SU-DHL-6 (cell line): ENCODE data around the gene PLIN4.

ENCODE experiments used
- EZH2phosphoT487 ChIP-seq: fragments of 200-600 bp; sonication (generic), shearing (Covaris generic); conservative IDR thresholded peaks from 2 replicates; pipeline ENCODE4 v1.6.1; 2018; ENCODE audit warnings: mild to moderate bottlenecking, antibody characterized with exemption, low read length, moderate library complexity, mixed read lengths
- TF ChIP-seq, protein P1 (sequence below): fragments of 200-600 bp; sonication (generic); IDR thresholded peaks from one replicate; pipeline ENCODE4 v1.5.1; 2017; ENCODE audit warnings: antibody characterized with exemption, mild to moderate bottlenecking, low read length, moderate library complexity; ENCODE audit not compliant: insufficient read depth, poor library complexity, severe bottlenecking

DNA sequence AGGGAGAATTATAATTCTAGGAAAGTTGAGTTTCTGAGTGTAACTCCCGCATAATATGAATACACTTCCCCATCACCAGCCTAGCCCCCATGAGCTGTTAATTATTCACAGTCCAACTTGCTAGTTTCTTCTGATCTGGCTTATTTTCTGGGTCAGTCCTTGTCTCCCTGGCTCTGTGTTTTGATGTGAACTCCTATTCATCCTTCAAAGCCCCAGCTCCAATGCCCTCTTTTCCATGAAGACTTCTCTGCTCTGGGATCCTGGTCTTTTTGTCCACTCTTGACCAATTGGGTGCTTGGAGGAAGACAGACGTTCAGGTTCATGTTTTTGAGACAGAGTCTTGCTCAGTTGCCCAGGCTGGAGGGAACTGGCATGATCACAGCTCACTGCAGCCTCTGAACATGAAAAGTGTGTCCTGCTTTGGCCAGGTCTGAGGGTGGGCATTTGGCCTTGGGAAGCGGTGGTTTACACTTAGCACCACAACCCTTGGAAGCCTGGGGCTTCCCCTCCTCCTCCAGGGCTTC lies 20.9 kb upstream of the PLIN4 start:
- TF ChIP-seq, protein P1, sequence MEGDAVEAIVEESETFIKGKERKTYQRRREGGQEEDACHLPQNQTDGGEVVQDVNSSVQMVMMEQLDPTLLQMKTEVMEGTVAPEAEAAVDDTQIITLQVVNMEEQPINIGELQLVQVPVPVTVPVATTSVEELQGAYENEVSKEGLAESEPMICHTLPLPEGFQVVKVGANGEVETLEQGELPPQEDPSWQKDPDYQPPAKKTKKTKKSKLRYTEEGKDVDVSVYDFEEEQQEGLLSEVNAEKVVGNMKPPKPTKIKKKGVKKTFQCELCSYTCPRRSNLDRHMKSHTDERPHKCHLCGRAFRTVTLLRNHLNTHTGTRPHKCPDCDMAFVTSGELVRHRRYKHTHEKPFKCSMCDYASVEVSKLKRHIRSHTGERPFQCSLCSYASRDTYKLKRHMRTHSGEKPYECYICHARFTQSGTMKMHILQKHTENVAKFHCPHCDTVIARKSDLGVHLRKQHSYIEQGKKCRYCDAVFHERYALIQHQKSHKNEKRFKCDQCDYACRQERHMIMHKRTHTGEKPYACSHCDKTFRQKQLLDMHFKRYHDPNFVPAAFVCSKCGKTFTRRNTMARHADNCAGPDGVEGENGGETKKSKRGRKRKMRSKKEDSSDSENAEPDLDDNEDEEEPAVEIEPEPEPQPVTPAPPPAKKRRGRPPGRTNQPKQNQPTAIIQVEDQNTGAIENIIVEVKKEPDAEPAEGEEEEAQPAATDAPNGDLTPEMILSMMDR: no peak
- TF ChIP-seq EZH2phosphoT487: no peak
